H1 (cell line): ENCODE data around the gene AGRN. TPM values are rescaled to one million over a fixed set of nuclear protein-coding genes. Genes with fewer than 3 reads are reported as not detected.

Source experiments
- NRF1 ChIP-seq: IDR thresholded peaks from 2 replicates; pipeline ENCODE4 v1.6.1; 2011; ENCODE audit warnings: mild to moderate bottlenecking, low read depth, low read length, improper control_type of control experiment
- USF2 ChIP-seq: IDR thresholded peaks from 2 replicates; pipeline ENCODE4 v1.6.1; 2011; ENCODE audit warnings: low read length, improper control_type of control experiment
- polyA plus RNA-seq, 7 experiments: library from polyadenylated mRNA; depleted of rRNA in 3 of 7; stranded (reverse) in 5 of 7; unstranded in 2 of 7; fragments of >200 nt in 5 of 7; fragments of 200-250 nt in 2 of 7; gene quantifications; 1 replicate in 5 of 7; 2 replicates in 1 of 7; 4 replicates in 1 of 7; pipeline versions ENCODE4 v1.2.1 to v1.2.3, GENCODE V29; 2011 to 2013; ENCODE audit warnings: missing spikeins in 2 of 7, mixed read lengths in 2 of 7
- total RNA-seq: library from RNA; stranded (reverse); fragmentation: NEBNext Ultra II Directional; extraction: Animal tissue kit (Norgen Biotek cat#: 25700); gene quantifications from 2 replicates; pipeline ENCODE4 v1.2.1, GENCODE V29; 2021
- TF ChIP-seq, protein P1 (sequence below): fragments of 300-600 bp; sonication (generic); IDR thresholded peaks from 2 replicates; pipeline ENCODE4 v1.7.1; 2012; ENCODE audit warnings: low read length, moderate library complexity, mild to moderate bottlenecking, inconsistent platforms; ENCODE audit not compliant: insufficient replicate concordance

The AGRN gene
- total and polyA plus RNA-seq, 2 of the 8 experiments (the other 6 are each of a cell fraction or from before 2014, with no cell fraction given): 52.3 to 155 TPM

GRCh38 chr1:974293-974640, 45.7 kb upstream of the AGRN start (continued):
- TF ChIP-seq, protein P1, sequence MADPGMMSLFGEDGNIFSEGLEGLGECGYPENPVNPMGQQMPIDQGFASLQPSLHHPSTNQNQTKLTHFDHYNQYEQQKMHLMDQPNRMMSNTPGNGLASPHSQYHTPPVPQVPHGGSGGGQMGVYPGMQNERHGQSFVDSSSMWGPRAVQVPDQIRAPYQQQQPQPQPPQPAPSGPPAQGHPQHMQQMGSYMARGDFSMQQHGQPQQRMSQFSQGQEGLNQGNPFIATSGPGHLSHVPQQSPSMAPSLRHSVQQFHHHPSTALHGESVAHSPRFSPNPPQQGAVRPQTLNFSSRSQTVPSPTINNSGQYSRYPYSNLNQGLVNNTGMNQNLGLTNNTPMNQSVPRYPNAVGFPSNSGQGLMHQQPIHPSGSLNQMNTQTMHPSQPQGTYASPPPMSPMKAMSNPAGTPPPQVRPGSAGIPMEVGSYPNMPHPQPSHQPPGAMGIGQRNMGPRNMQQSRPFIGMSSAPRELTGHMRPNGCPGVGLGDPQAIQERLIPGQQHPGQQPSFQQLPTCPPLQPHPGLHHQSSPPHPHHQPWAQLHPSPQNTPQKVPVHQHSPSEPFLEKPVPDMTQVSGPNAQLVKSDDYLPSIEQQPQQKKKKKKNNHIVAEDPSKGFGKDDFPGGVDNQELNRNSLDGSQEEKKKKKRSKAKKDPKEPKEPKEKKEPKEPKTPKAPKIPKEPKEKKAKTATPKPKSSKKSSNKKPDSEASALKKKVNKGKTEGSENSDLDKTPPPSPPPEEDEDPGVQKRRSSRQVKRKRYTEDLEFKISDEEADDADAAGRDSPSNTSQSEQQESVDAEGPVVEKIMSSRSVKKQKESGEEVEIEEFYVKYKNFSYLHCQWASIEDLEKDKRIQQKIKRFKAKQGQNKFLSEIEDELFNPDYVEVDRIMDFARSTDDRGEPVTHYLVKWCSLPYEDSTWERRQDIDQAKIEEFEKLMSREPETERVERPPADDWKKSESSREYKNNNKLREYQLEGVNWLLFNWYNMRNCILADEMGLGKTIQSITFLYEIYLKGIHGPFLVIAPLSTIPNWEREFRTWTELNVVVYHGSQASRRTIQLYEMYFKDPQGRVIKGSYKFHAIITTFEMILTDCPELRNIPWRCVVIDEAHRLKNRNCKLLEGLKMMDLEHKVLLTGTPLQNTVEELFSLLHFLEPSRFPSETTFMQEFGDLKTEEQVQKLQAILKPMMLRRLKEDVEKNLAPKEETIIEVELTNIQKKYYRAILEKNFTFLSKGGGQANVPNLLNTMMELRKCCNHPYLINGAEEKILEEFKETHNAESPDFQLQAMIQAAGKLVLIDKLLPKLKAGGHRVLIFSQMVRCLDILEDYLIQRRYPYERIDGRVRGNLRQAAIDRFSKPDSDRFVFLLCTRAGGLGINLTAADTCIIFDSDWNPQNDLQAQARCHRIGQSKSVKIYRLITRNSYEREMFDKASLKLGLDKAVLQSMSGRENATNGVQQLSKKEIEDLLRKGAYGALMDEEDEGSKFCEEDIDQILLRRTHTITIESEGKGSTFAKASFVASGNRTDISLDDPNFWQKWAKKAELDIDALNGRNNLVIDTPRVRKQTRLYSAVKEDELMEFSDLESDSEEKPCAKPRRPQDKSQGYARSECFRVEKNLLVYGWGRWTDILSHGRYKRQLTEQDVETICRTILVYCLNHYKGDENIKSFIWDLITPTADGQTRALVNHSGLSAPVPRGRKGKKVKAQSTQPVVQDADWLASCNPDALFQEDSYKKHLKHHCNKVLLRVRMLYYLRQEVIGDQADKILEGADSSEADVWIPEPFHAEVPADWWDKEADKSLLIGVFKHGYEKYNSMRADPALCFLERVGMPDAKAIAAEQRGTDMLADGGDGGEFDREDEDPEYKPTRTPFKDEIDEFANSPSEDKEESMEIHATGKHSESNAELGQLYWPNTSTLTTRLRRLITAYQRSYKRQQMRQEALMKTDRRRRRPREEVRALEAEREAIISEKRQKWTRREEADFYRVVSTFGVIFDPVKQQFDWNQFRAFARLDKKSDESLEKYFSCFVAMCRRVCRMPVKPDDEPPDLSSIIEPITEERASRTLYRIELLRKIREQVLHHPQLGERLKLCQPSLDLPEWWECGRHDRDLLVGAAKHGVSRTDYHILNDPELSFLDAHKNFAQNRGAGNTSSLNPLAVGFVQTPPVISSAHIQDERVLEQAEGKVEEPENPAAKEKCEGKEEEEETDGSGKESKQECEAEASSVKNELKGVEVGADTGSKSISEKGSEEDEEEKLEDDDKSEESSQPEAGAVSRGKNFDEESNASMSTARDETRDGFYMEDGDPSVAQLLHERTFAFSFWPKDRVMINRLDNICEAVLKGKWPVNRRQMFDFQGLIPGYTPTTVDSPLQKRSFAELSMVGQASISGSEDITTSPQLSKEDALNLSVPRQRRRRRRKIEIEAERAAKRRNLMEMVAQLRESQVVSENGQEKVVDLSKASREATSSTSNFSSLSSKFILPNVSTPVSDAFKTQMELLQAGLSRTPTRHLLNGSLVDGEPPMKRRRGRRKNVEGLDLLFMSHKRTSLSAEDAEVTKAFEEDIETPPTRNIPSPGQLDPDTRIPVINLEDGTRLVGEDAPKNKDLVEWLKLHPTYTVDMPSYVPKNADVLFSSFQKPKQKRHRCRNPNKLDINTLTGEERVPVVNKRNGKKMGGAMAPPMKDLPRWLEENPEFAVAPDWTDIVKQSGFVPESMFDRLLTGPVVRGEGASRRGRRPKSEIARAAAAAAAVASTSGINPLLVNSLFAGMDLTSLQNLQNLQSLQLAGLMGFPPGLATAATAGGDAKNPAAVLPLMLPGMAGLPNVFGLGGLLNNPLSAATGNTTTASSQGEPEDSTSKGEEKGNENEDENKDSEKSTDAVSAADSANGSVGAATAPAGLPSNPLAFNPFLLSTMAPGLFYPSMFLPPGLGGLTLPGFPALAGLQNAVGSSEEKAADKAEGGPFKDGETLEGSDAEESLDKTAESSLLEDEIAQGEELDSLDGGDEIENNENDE: no peak
- TF ChIP-seq NRF1 (no peak), USF2 (no peak)
